ENCODE data around the gene SHANK1.

The SHANK1 gene

GRCh38 chr19:50686310-50687032, 33.1 kb downstream of the SHANK1 start:
- no peak for DNase-seq (ENCODE audit: low spot score)

- DNase-seq (ENCODE audit: low spot score) = peak; percentile 94
Measured at GRCh38 chr19:50679177-50680125, 40.2 kb downstream of the SHANK1 start.

- no peak for DNase-seq (ENCODE audit: low spot score)
Measured at GRCh38 chr19:50678323-50678722, 41.3 kb downstream of the SHANK1 start.

- no peak for DNase-seq (ENCODE audit: low spot score)
Measured at GRCh38 chr19:50677636-50678035, 42.0 kb downstream of the SHANK1 start.

GRCh38 chr19:50676625-50677197, 42.9 kb downstream of the SHANK1 start:
- DNase-seq (ENCODE audit: low spot score) = no peak

- DNase-seq (ENCODE audit: low spot score) = no peak
Measured at GRCh38 chr19:50673118-50673517, 46.5 kb downstream of the SHANK1 start.

GRCh38 chr19:50670102-50670380, 49.6 kb downstream of the SHANK1 start:
- no peak for DNase-seq (ENCODE audit: low spot score)

- peak; percentile 64 for DNase-seq (ENCODE audit: low spot score)
Measured at GRCh38 chr19:50669302-50670101, 50.1 kb downstream of the SHANK1 start.

GRCh38 chr19:50668879-50669278, 50.7 kb downstream of the SHANK1 start:
- DNase-seq (ENCODE audit: low spot score) = no peak

- no peak for DNase-seq (ENCODE audit: low spot score)
Measured at GRCh38 chr19:50668416-50668815, 51.2 kb downstream of the SHANK1 start.

- no peak for DNase-seq (ENCODE audit: low spot score)
Measured at GRCh38 chr19:50667759-50668231, 51.8 kb downstream of the SHANK1 start.

GRCh38 chr19:50667177-50667758, 52.3 kb downstream of the SHANK1 start:
- DNase-seq (ENCODE audit: low spot score) = no peak

- DNase-seq (ENCODE audit: low spot score) = no peak
Measured at GRCh38 chr19:50666346-50667176, 53.0 kb downstream of the SHANK1 start.

- DNase-seq (ENCODE audit: low spot score) = no peak
Measured at GRCh38 chr19:50664204-50664603, 55.4 kb downstream of the SHANK1 start.

- peak; percentile 41 for DNase-seq (ENCODE audit: low spot score)
Measured at GRCh38 chr19:50663482-50663790, 56.2 kb downstream of the SHANK1 start.

GRCh38 chr19:50662651-50663481, 56.7 kb downstream of the SHANK1 start:
- no peak for DNase-seq (ENCODE audit: low spot score)

- DNase-seq (ENCODE audit: low spot score) = no peak
Measured at GRCh38 chr19:50661766-50662650, 57.6 kb downstream of the SHANK1 start.

- no peak for DNase-seq (ENCODE audit: low spot score)
Measured at GRCh38 chr19:50661023-50661422, 58.6 kb downstream of the SHANK1 start.

- DNase-seq (ENCODE audit: low spot score) = no peak
Measured at GRCh38 chr19:50660088-50660366, 59.6 kb downstream of the SHANK1 start.

Data from cerebellar cortex (tissue), 1 donor.